IPS-NIHi11 (cell line): ENCODE data around the gene NPFF.
"Not testable (repeated sequence)": the region's sequence is repeated elsewhere in the genome, so short reads cannot be mapped to it uniquely, and the experiment has no call there.

Source experiments
- DNase-seq: peaks from one replicate; pipeline ENCODE4 v3.0.0; 2012; ENCODE audit warnings: mixed read lengths, low spot score

NPFF gene

DNA sequence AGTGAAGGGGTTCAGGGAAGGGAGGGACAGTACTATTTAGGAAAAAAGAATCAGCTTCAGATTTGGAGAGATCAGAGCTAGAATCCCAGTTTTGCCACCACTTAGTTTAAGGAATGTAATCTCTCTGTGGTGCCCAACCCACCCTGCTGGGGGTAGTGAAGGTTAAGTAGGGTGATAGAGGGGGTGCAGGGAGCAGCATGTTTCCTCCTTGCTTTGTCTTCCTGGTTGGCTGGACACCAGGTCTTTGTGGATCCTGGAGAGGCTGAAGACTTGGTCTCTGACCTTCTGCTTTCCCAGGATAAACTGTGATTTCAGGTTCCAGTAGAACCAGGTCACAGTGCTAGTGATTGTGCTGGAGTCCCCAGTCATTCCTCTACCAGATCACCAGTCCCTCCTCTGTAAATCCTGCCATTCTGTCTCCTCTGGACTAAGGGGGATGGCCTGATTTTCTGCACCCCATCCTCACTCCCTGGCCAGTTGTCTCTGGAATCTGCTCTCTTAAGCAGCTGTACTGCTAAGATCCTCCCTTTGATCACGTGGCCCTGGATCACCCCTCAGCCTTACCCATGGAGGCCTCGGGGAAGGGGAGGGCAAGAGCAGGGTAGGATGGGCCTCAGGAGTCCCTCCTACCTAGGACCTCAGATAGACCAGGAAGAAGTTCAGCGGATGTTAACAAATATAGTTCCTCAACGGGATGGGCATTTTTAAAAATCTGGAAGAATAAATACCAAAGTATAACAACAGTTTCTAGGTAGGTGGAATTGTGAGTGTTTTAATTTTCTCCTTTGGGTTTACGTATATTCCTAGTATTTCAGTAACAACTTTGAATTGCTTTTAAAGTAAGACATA, 11.2 kb downstream of the NPFF start:
- DNase-seq: peak; percentile 36

DNA sequence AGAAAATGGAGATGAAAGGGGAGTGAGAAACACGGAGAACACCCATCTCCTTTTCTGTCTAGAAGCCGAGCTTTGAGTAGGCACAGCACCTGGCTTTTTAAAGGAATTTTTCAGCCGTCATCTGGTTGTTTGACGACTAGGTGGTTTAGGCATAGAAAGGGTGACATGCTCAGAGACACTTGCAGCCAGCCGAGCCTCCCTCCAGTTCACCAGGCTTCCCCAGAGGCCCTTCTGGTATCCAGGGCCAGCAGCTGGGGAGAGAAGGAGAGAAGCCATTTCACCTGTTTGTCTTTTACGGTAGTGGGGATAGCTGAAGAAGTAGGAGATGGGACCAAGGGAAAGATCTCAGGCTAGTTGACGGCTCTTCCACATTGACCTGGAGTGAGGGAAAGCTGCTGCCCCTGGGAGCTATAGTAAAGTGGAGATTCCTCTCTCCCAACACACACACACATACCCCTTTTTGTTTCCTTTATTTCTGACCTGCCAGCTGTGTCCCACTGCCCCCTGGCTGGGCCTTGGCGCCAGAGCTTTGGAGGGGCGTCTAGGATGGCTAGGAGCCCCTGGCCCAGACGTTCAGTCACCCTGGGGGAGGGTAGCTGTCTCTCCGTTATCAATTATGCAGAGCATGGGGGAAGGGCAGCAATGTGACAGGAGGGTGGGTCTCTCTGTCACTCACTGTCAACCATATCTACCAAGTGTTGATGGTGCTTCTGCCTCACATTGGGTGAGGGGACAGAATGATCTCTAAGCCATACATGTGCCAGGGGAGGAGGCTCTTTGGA, 13.5 kb downstream of the NPFF start:
- no peak for DNase-seq

DNA sequence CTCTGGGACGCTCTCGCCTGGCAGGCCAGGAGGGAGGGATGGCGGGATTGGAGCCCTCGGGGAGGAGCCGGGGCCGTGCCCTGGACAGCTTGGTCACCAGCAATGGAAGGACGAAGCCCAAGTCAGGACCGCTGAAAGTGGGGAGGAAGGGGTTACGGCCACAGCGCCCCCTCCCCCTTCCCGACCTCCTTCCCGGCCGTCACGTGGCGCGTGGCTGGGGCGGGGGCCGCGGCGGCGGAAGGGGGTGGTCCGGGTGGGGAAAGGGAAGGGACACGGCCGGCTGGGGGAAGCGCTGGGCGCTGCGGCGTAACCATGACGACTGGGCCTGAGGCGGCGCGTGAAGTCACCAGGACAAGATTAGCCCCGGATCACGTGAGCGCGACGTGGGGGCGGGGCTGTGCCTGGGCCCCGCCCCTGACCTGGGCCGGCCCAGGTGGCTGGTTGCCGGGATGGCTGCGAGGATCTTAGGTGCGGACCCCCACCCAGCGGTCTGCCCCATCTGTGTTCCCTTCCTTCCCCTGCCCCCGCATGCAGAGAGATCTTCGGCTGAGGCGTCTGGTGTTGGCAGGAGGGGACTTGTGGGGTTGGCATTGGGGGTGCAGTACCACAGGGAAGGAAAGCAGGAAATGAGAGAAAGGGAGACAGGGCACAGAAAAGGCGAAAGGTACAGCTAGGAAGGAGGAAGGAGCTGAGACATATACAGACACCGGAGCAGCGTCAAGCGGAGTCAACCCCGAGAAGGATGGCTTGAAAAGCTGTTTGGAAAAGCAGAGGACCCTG, 14.3 kb downstream of the NPFF start:
- DNase-seq: peak; percentile 91

DNA sequence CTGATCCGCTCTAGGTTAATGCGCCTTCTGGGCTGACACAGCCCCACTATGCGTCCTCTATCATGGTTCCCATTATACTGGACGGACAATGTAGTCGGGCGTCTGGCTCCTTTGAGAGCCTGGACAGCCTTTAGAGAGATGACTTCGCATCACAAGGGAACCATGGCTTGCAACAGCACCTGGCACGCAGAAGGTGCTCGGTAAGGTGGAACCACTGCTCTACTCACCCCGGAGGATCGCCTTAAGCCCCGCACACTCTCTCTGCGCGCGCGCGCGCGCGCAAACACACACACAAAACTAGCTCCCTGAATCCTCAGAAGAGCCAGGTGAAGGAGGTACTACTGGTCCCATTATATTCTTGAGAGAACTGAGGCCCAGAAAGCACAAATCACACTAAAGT, 15.1 kb downstream of the NPFF start:
- DNase-seq: no peak

DNA sequence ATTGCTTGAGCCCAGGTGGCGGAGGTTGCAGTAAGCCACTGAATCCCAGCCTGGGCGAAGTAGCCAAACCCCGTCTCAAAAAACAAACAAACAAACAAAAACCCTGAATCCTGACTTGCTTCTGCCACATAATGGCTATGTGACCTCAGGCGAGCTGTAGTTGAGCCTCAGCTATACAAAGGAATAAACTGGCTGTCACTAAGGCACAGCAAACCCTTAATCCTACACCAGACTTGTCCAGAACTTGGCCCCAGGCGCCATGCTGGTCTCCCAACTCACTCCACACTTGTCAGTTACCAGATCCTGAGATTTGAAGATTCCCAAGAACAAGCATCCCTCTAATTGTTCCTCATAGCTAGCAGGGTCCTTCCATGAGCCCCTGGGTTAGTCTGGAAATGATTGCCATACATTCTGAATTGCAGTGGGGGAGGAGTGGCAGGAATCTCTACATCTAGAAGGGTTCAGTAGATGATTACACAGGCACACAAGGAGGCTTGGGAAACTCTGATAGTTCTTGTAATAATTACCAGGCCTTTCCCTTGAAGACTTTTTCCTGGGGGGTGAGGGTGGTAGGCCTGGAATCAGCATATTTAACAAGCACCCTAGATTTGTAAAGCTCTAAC, 17.9 kb downstream of the NPFF start:
- DNase-seq: no peak

DNA sequence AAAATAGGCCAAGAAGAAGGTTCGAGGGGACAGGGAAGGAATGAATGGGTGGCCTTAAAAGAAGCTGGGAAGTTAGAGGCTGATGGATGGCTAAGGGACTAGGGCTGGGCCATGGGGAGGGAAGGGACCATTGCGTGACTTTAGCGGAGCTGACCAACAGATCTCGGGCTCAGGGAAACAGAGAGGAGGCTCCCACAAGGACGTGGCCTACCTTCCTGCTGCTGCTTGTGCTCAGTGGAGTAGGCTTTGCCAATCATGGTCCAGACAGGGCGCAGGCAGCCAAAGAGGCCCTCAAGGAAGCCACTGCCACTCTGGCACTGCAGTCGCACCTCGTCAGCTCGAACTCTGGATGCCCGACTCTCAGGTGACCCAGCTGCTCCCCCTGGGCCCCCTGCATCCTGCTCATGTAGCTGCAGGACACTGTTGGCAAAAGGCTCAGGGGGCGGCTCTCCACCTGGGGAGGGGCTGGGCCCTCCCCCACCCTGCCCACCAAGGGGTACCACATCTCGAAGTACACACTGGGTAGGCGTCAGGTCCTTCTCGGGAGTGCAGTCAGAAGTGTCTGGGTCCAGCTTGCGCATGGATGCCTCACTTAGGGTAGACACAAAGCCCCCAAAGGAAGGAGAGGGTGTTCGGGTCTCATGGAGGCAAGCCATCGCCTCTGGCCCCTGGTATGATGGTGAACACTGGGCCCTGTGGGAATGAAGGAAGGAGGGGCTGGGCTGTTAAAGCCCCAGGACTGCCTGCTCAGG, 20.4 kb downstream of the NPFF start:
- DNase-seq: no peak

DNA sequence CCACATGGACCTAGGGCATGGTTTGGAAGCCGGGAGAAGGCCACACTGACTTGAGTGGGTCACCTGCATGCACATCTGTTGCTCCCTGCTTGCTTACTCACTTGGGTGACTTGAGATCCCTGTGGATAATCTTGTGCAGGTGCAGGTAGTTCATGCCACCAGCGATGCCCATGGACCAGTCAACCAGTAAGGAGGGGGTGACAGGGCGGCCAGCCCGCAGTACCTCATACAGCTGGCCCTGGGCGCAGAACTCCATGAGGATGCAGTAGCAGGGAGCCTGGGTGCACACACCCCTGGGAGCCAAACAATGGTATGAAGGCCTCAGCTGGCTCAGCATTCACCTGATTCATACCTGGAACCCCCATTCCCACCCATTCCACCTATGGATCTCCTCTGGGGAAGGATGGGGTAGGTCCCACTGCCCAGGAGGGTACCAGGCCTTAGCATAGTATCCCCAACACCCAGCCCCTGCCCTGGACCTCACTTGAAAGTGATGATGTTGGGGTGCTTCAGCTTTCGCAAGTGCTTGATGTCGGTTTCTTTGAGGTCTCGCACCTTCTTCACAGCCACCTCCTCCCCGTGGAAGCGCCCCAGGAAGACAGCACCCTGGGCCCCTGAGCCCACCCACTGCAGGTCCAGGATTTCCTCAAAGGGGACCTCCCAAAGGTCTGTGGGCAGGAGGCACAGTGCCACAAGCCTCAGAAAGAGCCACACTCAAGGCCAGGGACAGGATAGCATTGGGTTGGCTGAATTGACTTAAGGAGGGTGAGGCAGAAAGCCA, 21.1 kb downstream of the NPFF start:
- DNase-seq: no peak

DNA sequence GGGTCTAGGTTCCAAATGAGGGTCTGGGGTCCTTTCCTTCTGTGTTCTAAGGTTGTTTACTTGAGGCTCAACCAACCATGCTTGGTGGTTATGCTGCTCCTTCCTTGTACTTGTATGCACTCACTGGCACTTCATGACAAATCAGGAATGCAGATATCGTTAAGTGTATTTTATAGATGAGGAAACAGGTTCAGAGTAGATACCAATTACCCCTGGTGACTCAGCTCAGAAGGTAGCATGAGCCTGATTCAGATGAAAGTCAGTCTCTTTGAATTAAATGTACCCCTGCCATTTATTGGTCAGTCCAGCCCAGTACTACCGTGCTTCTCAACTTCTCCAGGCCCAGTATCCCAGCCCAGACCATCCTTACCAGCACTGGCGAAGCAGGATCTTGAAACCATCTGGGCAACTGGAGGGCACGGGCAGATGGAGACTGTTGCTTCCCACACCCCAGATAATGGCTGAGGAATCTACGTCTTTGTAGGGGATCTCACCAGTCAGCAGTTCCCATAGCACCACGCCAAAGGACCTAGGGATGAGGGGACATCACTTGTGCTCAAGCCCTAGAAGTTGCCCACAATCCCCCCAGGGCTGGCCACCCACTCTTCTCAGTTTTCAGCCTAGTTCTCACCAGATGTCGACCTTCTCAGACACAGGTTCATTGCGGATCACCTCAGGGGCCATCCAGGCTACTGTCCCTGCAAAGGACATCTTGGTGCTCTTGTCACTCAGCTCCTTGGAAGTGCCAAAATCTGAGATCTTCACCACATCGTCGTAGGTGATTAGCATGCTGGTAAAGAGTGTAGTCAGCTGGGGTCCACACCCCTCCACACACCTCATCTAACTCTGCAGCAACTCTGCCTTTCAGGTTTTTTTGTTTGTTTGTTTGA, 22.4 kb downstream of the NPFF start:
- no peak for DNase-seq

DNA sequence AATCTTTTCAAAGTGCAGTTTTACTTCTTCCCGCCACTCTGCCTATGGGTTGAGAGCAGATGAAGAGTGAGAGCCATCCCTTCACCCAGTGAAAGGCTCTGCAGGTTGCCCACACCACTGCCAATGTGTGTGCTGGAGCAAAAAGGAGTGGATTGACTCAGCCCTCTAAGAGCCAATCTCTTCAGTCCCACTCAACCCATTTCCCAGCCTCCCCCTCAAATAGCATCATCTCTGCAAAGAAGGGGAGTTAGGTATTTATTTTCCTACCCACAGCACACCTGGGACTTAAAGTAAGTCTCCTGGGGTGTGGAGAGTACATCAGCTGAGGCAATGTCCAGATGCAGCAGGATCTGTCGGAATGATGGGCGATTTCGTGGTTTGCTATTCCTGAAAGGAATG, 23.3 kb downstream of the NPFF start:
- no peak for DNase-seq

DNA sequence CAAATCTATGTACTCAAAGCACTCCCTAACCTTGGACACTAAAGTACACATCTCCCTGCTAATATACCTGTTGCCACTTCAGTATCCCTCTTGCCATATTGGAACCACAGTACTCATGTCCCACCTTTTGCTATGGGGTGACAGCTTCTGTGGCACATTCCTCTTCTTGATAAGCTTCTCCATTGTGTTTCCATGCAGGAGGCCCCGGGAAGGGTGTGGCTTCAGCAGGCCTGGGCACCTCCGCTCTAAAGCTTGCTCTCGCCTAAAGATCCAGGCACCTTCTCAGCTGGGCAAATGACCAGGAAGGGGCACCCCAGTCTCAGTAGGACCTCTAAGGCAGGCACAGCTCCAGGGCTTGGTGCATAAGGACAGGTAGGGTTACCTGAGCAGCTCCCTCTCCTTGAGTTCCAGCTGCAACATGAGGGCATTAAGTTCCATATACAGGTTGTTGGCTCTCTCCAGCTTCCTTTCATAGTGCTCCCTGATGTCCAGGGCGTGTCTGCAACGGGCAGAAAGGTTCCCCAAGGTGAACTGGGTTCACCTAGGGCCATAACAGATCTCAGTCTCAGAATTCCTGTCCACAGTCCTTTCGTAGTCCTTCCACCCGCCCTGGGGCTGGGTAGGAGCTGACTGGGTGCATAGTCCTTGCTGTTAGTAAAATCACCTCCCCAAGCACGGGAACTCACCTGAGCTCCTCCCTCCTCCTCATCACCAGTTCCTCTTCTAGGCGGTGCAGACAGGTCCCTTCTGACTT, 23.9 kb downstream of the NPFF start:
- DNase-seq: no peak

DNA sequence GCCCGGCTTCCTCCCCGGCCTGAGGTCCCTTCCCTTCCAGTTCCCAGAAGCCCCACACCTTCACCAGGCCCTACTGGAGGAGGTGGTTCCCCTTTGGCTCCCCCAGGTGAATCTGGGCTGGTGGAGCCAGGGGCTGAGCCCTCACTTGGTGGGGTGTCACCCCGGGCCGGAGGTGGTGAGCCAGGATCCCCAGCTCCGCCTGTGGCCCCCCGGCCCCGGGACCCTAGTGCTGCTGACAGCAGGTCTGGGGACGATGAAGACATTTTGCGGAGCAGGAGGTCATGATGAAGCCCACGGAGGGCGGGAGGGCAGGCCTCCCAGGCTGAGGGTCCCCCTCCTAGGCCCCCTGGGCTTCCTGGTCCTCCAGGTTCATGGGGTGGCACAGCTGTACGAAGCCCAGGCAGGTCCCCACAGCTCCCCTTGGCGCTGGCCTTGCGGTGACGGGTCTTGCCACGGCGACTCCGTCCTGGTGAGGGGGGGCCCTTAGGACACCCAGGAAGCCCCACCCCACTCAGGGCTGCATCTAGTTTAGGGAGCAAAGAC, 24.6 kb downstream of the NPFF start:
- DNase-seq: no peak

DNA sequence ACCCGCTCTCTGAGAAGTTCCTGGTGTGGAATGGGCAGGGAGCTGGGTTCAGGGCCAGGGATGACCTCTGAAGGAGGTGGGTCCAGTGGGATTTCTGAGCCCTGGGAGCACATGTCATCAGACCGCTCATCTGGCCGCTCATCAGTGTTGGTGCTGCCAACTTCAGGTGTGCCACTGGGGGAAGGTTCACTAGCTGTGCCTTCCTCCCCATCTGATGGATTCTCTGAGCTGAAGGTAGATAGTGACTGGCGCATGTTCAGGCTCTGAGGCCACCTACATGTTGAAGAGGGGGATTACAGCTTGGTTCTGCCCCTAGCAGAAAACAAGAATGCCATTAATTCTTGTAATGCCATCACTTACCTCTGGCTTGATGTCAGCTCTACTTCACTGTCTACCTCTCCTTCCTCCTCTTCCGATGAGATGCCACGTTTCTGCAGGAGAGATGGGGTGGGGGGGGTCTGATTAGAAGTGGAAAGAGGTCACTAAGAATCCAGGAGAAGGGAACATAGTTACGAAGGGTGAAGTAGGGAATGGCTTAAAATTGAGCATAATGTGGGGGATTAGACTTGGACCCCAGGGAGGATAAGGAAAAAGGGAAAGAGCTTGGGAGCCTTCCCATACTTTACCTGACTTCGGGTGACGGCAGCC, 25.2 kb downstream of the NPFF start:
- peak; percentile 48 for DNase-seq

DNA sequence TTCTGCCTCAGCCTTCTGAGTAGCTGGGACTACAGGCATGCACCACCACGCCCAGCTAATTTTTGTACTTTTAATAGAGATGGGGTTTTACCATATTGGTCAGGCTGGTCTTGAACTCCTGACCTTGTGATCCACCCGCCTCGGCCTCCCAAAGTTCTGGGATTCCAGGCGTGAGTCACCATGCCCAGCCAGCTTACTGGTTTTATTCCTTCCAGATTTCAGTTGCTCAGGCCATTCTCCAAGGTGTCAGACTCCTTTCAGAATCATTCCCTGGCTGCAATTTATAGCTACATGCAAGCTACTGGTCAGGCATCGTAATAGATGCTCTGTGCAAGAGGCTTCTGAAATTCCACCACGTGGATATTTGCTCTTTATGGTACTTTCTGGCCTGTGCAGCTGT, 25.8 kb downstream of the NPFF start:
- not testable (repeated sequence) for DNase-seq

DNA sequence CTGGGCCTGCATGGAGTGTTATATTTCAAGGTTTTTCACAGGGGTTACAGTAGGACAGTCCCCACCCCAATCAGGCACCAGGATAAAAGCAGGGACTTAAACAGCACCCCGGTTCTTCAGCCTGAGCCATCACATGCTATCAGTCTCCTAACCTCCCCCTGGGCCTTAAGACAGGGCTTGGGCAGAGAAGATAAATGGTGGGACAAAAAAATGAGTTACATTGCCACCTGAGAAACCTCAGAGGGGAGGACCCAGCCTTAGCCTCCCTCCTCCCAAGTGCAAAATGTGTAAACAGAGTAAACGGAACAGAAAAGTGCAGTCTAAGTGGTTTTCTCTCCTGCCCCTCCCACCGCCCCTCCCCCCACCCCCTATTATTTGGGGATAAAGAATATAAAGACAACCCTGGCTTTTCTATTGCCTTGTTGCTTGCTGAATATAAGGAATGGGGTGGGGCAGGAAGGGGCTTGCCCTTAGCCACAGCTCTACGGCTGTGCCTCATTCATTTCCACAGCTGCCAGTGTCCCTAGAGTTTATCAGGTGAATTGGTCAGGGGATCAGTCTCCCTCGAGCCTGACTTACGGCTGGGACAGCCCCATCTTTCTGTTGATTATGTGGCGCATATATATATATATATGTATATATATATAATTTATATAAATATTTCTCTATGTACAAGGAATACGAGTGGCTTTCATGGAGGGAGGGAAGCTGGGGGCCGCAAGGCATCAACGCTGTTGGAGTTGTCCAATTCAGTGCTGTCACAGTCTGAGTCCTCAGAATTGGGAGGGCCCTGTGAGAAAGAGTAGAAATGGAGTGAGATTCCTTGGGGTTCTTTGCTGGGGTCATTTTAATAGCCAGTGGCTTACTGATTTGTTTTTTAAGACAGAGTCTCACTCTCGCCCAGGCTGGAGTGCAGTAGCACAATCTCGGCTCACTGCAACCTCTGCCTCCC, 26.5 kb downstream of the NPFF start:
- DNase-seq: no peak

DNA sequence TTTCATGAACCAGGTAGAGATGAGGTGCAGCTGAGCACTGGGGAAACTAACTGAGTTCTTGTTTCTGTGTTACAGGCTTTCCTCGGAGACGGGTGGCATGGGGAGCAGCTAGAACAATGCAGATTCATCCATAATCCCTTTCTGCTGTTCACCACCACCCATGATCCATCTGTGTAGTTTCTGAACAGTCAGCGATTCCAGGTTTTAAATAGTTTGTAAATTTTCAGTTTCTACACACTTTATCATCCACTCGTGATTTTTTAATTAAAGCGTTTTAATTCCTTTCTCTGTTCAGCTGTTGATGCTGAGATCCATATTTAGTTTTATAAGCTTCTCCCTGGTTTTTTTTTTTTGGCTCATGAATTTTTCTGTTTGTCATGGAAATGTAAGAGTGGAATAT, 28.0 kb downstream of the NPFF start:
- DNase-seq: no peak

DNA sequence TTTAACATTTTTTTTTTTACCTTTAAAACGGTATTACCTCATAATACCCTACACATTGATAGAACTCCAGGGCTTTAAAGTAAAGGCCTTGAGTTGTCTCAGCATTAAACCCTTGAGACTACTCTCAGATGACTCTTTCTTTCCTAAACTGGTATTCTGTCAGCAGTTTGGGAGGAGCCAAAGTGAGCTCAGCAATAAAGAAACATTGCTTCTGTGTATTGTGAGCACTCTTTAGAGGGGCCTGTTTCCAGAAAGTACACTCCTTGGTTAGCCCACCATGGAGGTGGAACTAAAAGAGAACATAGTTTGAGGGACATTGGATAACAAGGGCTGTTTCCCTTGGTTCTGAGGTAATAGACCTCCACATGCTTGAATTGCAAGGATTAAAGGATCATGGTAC, 28.4 kb downstream of the NPFF start:
- no peak for DNase-seq

DNA sequence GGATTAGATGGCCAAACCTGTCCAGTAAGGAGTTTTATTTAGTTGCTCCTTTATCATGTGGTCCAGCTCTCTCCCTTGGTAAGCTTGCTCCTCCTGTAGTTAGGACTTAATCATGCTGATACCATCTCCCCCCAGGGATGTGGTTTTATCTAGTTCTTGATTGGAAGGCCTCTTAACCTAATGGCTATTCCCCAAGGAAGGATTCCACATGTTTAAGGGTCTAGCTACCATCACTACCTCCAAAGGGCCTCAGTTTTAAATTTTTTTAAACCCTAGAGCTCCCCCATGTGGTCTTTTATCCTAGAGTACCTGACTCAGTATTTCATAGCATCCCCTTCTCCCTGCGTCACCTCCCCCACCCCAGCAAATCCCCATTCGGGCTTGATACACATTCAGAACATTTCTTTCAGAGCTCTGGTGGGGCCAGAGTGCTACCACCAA, 30.5 kb downstream of the NPFF start:
- peak; percentile 39 for DNase-seq
